GM12873 (cell line): ENCODE results near the gene CDC14A.

Experiments
- TF ChIP-seq, protein P1 (sequence below): IDR thresholded peaks from 2 replicates; pipeline ENCODE4 v1.5.1; 2012; ENCODE audit warnings: low read depth, mild to moderate bottlenecking, moderate library complexity, low read length, control low read depth; ENCODE audit not compliant: insufficient read depth; ENCODE audit errors: missing control alignments

CDC14A gene

GRCh38 chr1:100459358-100460114 lies 107.2 kb downstream of the CDC14A start:
- TF ChIP-seq, protein P1, sequence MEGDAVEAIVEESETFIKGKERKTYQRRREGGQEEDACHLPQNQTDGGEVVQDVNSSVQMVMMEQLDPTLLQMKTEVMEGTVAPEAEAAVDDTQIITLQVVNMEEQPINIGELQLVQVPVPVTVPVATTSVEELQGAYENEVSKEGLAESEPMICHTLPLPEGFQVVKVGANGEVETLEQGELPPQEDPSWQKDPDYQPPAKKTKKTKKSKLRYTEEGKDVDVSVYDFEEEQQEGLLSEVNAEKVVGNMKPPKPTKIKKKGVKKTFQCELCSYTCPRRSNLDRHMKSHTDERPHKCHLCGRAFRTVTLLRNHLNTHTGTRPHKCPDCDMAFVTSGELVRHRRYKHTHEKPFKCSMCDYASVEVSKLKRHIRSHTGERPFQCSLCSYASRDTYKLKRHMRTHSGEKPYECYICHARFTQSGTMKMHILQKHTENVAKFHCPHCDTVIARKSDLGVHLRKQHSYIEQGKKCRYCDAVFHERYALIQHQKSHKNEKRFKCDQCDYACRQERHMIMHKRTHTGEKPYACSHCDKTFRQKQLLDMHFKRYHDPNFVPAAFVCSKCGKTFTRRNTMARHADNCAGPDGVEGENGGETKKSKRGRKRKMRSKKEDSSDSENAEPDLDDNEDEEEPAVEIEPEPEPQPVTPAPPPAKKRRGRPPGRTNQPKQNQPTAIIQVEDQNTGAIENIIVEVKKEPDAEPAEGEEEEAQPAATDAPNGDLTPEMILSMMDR: peak; percentile 90

DNA sequence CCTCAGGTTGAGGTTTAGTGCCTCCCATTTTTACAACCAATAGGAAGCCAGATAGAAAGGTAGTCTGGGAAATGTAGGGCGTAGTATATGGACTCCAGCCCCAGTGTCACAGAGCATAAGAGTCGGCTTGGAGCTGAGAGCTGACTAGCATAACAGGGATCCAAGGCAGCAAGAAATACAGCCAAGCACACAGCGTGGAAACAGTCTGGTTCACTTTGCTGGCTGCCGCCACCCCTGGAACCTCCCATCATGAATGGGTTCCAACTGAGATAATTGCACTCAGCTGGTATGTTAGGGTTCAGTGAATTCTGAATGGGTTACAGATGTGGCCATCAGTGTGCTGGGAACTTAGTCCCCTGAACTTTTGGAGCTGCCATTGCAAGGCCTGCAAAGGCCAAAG lies 108.9 kb downstream of the CDC14A start:
- TF ChIP-seq, protein P1: no peak

- TF ChIP-seq, protein P1: no peak
Measured at GRCh38 chr1:100462326-100463025, 110.2 kb downstream of the CDC14A start.

DNA sequence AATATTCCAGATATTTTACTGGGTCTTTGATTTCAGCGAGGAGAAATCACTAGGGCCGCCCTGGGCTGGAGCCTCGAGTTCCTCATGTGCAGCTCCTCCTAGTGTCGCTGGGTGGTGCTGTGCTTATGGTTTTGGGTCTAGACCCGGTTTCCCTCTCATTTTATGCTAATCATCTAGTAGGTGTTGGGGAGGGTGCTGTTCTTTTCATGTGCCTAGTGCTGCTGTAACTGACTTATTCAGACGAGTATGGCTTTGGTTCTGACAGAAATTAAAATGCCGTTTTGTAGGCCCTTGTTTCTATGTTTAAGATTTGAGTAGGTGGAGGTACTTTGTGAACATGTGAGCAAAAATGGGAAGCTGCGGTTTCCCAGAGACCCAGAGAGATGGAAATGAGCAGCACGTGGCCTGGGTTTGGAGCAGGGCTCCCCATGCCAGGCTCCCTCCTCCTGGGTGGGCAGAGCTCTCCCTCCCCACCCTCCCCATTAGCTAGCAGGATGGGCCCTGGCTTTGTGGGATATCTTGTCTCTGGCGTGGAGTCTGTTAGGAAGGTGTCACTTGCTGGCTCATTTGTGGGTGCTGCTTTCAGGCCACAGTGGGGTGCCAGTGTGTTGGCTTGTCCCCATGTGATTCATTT lies 111.6 kb downstream of the CDC14A start:
- TF ChIP-seq, protein P1: peak; percentile 88

DNA sequence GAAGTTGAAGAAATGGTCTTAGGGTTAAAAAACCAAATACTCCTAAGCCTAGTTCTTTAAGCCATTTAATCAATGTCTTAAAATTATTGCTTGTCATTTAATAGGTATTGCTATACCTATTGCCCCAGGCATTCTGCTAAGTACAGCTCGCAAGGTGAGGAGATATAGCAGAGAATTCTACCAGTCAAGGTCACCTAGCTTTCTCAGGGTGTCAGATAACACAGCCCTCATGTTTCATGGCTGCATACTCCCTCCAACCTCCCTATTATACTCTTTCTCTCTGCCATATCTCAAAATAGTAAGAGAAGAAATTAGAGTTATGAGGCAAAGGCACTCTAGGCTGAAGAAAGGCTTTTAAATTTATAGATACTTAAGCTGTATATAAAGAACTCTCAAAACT lies 117.3 kb downstream of the CDC14A start:
- TF ChIP-seq, protein P1: no peak

DNA sequence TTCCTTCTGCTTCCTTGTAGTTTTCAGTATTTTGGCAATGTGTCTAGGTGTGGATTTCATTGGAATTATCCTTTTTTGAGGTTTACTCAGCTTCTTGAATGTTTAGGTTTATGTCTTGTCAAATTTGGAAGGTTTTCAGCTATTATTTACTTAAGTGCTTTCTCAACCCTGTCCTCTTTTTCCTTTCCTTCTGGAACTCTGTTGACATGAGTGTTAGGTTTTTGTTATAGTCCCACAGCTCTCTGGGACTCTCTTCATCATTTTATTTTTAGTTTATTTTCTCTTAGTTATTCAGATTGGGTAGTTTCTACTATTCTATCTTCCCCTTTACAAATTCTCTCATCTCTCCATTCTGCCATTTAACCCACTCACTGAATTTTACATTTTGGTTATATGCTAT lies 122.5 kb downstream of the CDC14A start:
- TF ChIP-seq, protein P1: no peak

DNA sequence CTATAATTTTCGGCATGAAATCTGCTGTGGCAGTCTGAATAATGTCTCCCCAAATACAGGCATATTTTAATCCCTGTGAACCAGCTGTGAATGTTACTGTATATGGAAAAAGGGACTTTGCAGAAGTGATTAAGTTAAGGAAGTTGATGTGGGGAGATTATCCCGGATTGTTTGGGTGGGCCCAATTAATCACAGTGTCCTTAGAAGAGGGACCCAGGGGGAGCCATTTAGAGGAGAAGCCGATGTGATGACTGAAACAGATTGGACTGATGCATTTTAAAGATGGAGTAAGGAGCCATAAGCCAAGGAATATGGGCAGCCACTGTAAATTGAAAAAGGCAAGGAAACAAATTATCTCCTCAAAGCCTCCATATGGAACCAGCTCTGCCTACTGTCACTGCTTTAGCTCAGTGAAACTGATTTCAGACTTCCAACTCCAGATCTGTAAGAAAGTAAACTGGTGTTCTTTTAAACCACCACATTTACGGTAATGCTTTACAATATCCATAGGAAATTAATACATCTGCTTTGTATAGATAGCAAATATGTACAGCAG lies 124.5 kb downstream of the CDC14A start:
- TF ChIP-seq, protein P1: no peak
